Measurements from ENCODE around the gene USP15.

Gene USP15

GRCh38 chr12:62259993-62260732 is at the start of gene USP15:
Gene USP15 (plus strand): TSS chr12:62260404. CDS start chr12:62260415, 11 bp downstream.
- peak; percentile 87 to 98 for DNase-seq

- DNase-seq = peak in 1 of 2 experiments; percentile 45
These were observed 49.8 kb upstream of the USP15 start for GRCh38 chr12:62210422-62210821.

GRCh38 chr12:62211510-62211909 is 48.7 kb upstream of the USP15 start:
- no peak for DNase-seq

- DNase-seq = no peak
These were observed 45.4 kb upstream of the USP15 start for GRCh38 chr12:62214846-62215245.

GRCh38 chr12:62215506-62215905 is 44.7 kb upstream of the USP15 start:
- DNase-seq = no peak

- no peak for DNase-seq
These were observed 42.6 kb upstream of the USP15 start for GRCh38 chr12:62217466-62218194.

- DNase-seq = no peak
These were observed 39.1 kb upstream of the USP15 start for GRCh38 chr12:62221107-62221506.

- DNase-seq = no peak
These were observed 35.6 kb upstream of the USP15 start for GRCh38 chr12:62224601-62225000.

- DNase-seq = no peak
These were observed 33.1 kb upstream of the USP15 start for GRCh38 chr12:62227091-62227490.

- no peak for DNase-seq
These were observed 29.6 kb upstream of the USP15 start for GRCh38 chr12:62230652-62231051.

- no peak for DNase-seq
These were observed 28.0 kb upstream of the USP15 start for GRCh38 chr12:62232143-62232729.

- DNase-seq = no peak
These were observed 26.4 kb upstream of the USP15 start for GRCh38 chr12:62233805-62234204.

GRCh38 chr12:62239571-62239970 is 20.6 kb upstream of the USP15 start:
- DNase-seq = no peak

GRCh38 chr12:62247281-62248045 is 12.7 kb upstream of the USP15 start:
- no peak for DNase-seq

GRCh38 chr12:62248873-62249272 is 11.3 kb upstream of the USP15 start:
- no peak for DNase-seq

GRCh38 chr12:62249419-62249818 is 10.8 kb upstream of the USP15 start:
- no peak for DNase-seq

GRCh38 chr12:62250671-62251608 is 9.3 kb upstream of the USP15 start:
- DNase-seq = no peak

GRCh38 chr12:62251609-62251958 is 8.6 kb upstream of the USP15 start:
- no peak for DNase-seq

- DNase-seq = no peak
These were observed 7.6 kb upstream of the USP15 start for GRCh38 chr12:62252576-62252975.

GRCh38 chr12:62254967-62255366 is 5.2 kb upstream of the USP15 start:
- no peak for DNase-seq

- DNase-seq = no peak
These were observed 3.7 kb upstream of the USP15 start for GRCh38 chr12:62256408-62257096.

GRCh38 chr12:62258231-62258630 is 2.0 kb upstream of the USP15 start:
- no peak for DNase-seq

All from NCI-H526 (cell line).